Neuronal stem cell (in vitro differentiated cells): Measurements from ENCODE around the gene BRD1.

Source experiments
- DNase-seq: peaks from one replicate; pipeline ENCODE4 v3.0.0-alpha.2; 2013; ENCODE audit warnings: low spot score
- H2AFZ ChIP-seq: one replicate; pipeline ENCODE4 v1.6.1; 2013; ENCODE audit warnings: mild to moderate bottlenecking, low read length, inconsistent platforms
- H2AK5ac ChIP-seq: 2 replicates; pipeline ENCODE4 v1.6.1; 2013; ENCODE audit warnings: low read depth, mild to moderate bottlenecking, inconsistent platforms, low read length, moderate library complexity, mixed read lengths
- H2BK120ac ChIP-seq: 2 replicates; pipeline ENCODE4 v1.6.1; 2013; ENCODE audit warnings: low read depth, mild to moderate bottlenecking, inconsistent platforms, low read length, moderate library complexity, mixed read lengths
- H2BK12ac ChIP-seq: one replicate; pipeline ENCODE4 v1.6.1; 2013; ENCODE audit warnings: low read length, inconsistent platforms
- H2BK15ac ChIP-seq: 2 replicates; pipeline ENCODE4 v1.6.1; 2013; ENCODE audit warnings: mild to moderate bottlenecking, low read length, inconsistent platforms, mixed read lengths
- H2BK5ac ChIP-seq: one replicate; pipeline ENCODE4 v1.6.1; 2013; ENCODE audit warnings: inconsistent platforms, mild to moderate bottlenecking, low read length, moderate library complexity
- H3K14ac ChIP-seq: one replicate; pipeline ENCODE4 v1.6.1; 2013; ENCODE audit warnings: low read length, inconsistent platforms
- H3K18ac ChIP-seq: 2 replicates; pipeline ENCODE4 v1.6.1; 2013; ENCODE audit warnings: low read length, inconsistent platforms
- H3K23ac ChIP-seq: 2 replicates; pipeline ENCODE4 v1.6.1; 2013; ENCODE audit warnings: low read depth, mild to moderate bottlenecking, mixed read lengths, low read length, inconsistent platforms; ENCODE audit not compliant: poor library complexity
- H3K27ac ChIP-seq: replicated peaks from 3 replicates; pipeline ENCODE4 v1.5.1; 2013; ENCODE audit warnings: low read length, inconsistent platforms
- H3K27me3 ChIP-seq, 3 experiments: 2 replicates each; pipeline ENCODE4 v1.6.1; 2013; ENCODE audit warnings: low read length in 3 of 3, mild to moderate bottlenecking in 2 of 3, inconsistent platforms in 1 of 3, low read depth in 1 of 3, mixed read lengths in 1 of 3, moderate library complexity in 1 of 3; ENCODE audit not compliant: control insufficient read depth in 3 of 3, insufficient read depth in 3 of 3
- H3K36me3 ChIP-seq, 2 donors: replicated peaks in 1 of 2; 2 replicates each; pipeline ENCODE4 v1.6.1; 2013; ENCODE audit warnings: low read length in 2 of 2; ENCODE audit not compliant: control insufficient read depth in 2 of 2, insufficient read depth in 2 of 2
- H3K4ac ChIP-seq: 2 replicates; pipeline ENCODE4 v1.6.1; 2013; ENCODE audit warnings: inconsistent platforms, mild to moderate bottlenecking, low read length, moderate library complexity
- H3K4me1 ChIP-seq, 2 donors: 1 replicate in 1 of 2; 2 replicates in 1 of 2; pipeline ENCODE4 v1.6.1; 2013; ENCODE audit warnings: low read length in 2 of 2, low read depth in 1 of 2; ENCODE audit not compliant: control insufficient read depth in 2 of 2, insufficient read depth in 1 of 2
- H3K4me2 ChIP-seq: one replicate; pipeline ENCODE4 v1.6.1; 2013; ENCODE audit warnings: mild to moderate bottlenecking, low read length, inconsistent platforms; ENCODE audit not compliant: insufficient read depth, poor library complexity, severe bottlenecking
- H3K4me3 ChIP-seq, 2 donors: 2 replicates each; pipeline ENCODE4 v1.5.1; 2013; ENCODE audit warnings: low read length in 2 of 2, mild to moderate bottlenecking in 2 of 2, inconsistent platforms in 1 of 2, moderate library complexity in 1 of 2
- H3K79me1 ChIP-seq: one replicate; pipeline ENCODE4 v1.6.1; 2013; ENCODE audit warnings: low read depth, mild to moderate bottlenecking, inconsistent platforms, low read length, moderate library complexity
- H3K9ac ChIP-seq: one replicate; pipeline ENCODE4 v1.6.1; 2013; ENCODE audit warnings: mild to moderate bottlenecking, low read depth, low read length, inconsistent platforms; ENCODE audit not compliant: poor library complexity
- H3K9me3 ChIP-seq, 2 donors: replicated peaks in 1 of 2; 2 replicates each; pipeline versions ENCODE3 to v1.6.1; 2013; ENCODE audit warnings: low read length in 2 of 2, mild to moderate bottlenecking in 2 of 2, inconsistent platforms in 1 of 2, low read depth in 1 of 2, mixed read lengths in 1 of 2, moderate library complexity in 1 of 2; ENCODE audit not compliant: control insufficient read depth in 2 of 2, insufficient read depth in 1 of 2
- H4K8ac ChIP-seq: one replicate; pipeline ENCODE4 v1.6.1; 2013; ENCODE audit warnings: low read depth, mild to moderate bottlenecking, inconsistent platforms, low read length, moderate library complexity
- H4K91ac ChIP-seq: one replicate; pipeline ENCODE4 v1.6.1; 2013; ENCODE audit warnings: low read length, low read depth, mild to moderate bottlenecking, inconsistent platforms; ENCODE audit not compliant: poor library complexity
- WGBS, 2 donors: extraction: QIAGEN DNeasy Blood & Tissue Kit; methylation state at CpG; one replicate each; pipeline ENCODE4 v1.1.7; 2013; ENCODE audit warnings: missing lambda C conversion rate in 2 of 2, mixed read lengths in 1 of 2; ENCODE audit not compliant: insufficient read length in 2 of 2, insufficient replicate concordance in 1 of 2; ENCODE audit errors: extremely low coverage in 2 of 2; 5-methylcytosine and 5-hydroxymethylcytosine counted together

The BRD1 gene

GRCh38 chr22:49869845-49870712 lies 42.4 kb upstream of the BRD1 start:
- Histone ChIP-seq H3K23ac (no peak overlapping the region), H2BK15ac (no peak overlapping the region), H3K9ac (no peak overlapping the region), H3K18ac (no peak overlapping the region), H2BK12ac (no peak overlapping the region), H3K36me3 (peaks cover 12 to 39% of the 10 kb centered on the region in 2 donors), H3K27me3 (no peaks in the 10 kb centered on the region), H3K79me1 (peaks cover 11% of the 10 kb centered on the region), H2AFZ (no peak overlapping the region), H4K8ac (no peak overlapping the region), H3K14ac (no peak overlapping the region), H2BK120ac (no peak overlapping the region), H2AK5ac (no peak overlapping the region), H3K9me3 (peaks cover 22 to 64% of the 10 kb centered on the region in 2 donors), H3K4ac (no peak overlapping the region), H3K27ac (no peak overlapping the region), H2BK5ac (no peak overlapping the region), H3K4me2 (no peak overlapping the region), H3K4me1 (no peaks in the 10 kb centered on the region), H4K91ac (no peak overlapping the region), H3K4me3 (no peak overlapping the region)
- no peak for DNase-seq
- no CpG with 5 or more reads among the region's 14 CpGs for WGBS, 2 donors

DNA sequence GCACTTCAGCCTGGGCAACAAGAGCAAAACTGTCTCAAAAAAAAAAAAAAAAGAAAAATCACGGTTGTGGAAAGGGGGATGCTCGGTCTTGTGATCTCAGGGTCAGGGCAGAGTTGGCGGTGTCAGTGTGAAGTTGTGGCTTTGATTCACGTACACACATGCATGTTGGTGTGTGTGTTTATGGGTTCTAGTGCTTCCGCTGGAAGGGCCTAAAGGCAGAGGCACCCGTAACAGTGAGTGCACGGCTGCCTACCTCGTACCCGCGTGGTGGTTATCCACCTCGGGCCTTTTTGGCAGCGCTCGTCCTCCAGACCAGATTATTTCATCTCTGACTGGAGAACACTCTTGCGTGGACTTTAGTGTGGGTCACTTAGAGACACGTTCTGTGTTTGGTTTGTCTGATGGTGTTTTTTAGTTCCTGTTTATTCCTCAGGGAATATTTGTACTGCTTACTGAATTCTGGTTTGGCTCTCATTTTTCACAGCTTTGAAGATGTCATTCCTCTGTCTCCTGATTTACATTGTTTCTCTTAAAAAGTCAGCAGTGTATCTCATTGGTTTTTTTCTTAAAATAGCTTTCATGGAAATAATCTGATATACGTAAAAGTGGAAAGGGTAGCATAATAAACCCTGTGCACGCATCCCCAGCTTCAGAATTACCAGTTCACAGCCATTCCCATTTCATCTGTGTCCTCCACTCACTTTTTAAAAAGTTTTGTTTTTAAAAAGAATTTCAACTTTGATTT lies 41.6 kb upstream of the BRD1 start:
- Histone ChIP-seq H3K4ac (no peak overlapping the region), H3K18ac (no peak overlapping the region), H3K36me3 (peaks cover 12 to 42% of the 10 kb centered on the region in 2 donors), H2BK120ac (no peak overlapping the region), H3K9me3 (peaks cover 25 to 68% of the 10 kb centered on the region in 2 donors), H4K8ac (no peak overlapping the region), H2AK5ac (no peak overlapping the region), H2BK5ac (no peak overlapping the region), H3K9ac (no peak overlapping the region), H3K23ac (no peak overlapping the region), H3K14ac (no peak overlapping the region), H3K27me3 (no peaks in the 10 kb centered on the region), H2AFZ (no peak overlapping the region), H3K4me3 (no peak overlapping the region), H4K91ac (no peak overlapping the region), H2BK12ac (no peak overlapping the region), H3K27ac (no peak overlapping the region), H3K4me2 (no peak overlapping the region), H2BK15ac (no peak overlapping the region), H3K79me1 (peaks cover 14% of the 10 kb centered on the region), H3K4me1 (no peaks in the 10 kb centered on the region)
- no CpG with 5 or more reads among the region's 17 CpGs for WGBS, 2 donors
- DNase-seq: no peak

- Histone ChIP-seq H3K36me3 (peaks cover 10 to 37% of the 10 kb centered on the region in 2 donors), H3K9ac (no peak overlapping the region), H3K4me3 (no peak overlapping the region), H3K14ac (no peak overlapping the region), H3K27me3 (no peaks in the 10 kb centered on the region), H2AK5ac (no peak overlapping the region), H2BK120ac (no peak overlapping the region), H3K23ac (no peak overlapping the region), H3K79me1 (peaks cover 16% of the 10 kb centered on the region), H3K4me2 (no peak overlapping the region), H3K9me3 (peaks cover 25 to 69% of the 10 kb centered on the region in 2 donors), H3K4me1 (no peaks in the 10 kb centered on the region), H2BK15ac (no peak overlapping the region), H2BK5ac (no peak overlapping the region), H2BK12ac (no peak overlapping the region), H4K91ac (no peak overlapping the region), H3K4ac (no peak overlapping the region), H4K8ac (no peak overlapping the region), H3K27ac (no peak overlapping the region), H3K18ac (no peak overlapping the region), H2AFZ (no peak overlapping the region)
- no CpG with 5 or more reads among the region's 18 CpGs for WGBS, 2 donors
- DNase-seq: no peak
These were observed 39.9 kb upstream of the BRD1 start for GRCh38 chr22:49867303-49868265.
